ENCODE data around the gene PIP5K1B.

PIP5K1B gene

DNA sequence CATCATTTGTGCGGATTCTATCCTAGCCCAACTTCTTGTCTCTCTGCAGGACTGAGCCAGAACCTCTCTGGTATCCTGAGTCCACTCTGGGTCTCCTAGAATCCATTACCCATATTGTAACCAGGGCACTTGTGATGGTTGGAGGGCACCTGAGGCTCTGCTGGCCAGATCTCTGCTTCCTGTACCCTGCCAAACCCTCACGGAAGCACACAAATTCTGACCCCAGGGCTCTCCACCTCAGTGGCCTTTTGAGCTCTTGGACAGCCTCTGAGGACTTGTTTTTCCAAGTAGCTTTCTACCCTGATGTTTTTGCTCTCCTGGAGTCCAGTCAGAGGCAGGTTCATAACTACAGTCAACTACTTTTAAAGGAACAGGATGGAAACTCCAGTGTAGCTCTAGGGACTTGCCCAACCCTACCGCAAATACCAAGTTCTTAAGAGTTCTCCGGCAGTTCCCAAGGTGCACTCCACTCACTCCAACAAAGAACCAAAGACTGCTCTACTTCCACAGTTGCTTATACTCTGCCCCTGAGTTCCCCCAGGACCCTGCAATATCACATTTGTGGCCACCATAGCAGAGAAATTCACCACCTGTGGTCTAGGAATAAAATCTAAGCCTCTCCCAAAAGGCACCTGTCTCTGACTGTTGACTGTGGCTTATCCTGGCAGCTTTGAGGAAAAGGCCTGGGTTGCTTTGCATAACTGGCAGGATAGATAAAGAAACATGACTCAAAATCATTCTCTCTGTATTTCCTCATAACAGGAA is 9.6 kb downstream of the PIP5K1B start:
- DNase-seq (ENCODE audit: insufficient read length, low spot score) (no peak), FAIRE-seq (no peak)
- no peak for TF ChIP-seq POLR2A (IDR thresholded peaks at IDR 0.05; ENCODE audit: low read depth, low read length)

DNA sequence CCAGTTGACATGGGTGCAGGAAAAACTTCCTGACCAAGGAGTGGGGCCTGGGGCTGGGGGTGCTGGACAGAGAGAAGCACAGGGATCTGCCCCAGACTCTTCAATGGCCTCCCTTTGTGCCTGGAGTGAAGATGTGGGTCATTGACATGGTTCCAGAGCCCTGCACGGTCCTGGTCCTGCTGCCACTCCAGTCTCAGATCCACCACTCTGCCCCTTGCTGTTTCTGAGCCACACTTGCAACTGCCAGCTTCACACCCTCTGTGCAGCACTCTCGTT is 10.1 kb downstream of the PIP5K1B start:
- FAIRE-seq, result no peak
- DNase-seq (ENCODE audit: insufficient read length, low spot score), result no peak
- TF ChIP-seq POLR2A (IDR thresholded peaks at IDR 0.05; ENCODE audit: low read depth, low read length), result no peak

DNA sequence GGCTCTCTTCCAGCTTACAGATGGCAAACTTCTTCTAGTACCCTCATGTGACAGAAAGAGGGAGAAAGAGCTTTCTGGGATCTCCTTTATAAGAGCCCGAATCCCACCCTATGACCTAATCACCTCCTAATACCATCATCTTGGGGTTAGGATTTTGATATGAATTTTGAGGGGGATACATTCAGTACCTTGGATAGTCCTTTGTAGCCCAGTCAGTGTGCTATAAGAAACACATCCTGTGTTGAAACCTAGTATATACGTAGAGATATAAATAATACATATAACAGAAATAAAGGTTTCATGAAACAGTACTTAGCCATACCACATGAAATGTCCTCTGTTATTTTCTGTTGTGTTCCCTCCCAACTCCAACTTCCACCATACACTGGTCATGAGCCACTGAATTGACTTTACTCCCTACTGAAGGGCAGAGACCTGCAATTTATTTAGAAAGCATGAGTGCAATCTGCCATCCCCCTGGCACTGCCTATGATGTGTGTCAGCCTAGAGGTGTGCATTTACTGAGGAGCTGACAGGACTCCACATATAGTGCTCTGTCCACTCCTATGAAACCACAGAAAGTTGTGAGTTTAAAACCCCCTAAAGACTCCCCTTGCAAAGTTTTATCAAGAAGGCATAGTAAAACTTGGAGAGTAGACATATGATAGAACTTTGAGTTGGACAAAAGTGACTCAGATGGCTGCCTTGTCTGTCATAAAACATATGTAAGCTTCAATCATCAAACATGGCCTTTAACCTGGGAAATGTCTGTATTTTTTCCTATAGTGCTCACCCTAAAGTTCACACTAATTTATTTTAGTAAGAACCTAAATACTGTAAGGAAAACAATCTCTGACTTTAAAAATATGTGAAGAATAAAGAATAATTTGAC is 12.8 kb downstream of the PIP5K1B start:
- no peak for TF ChIP-seq POLR2A (IDR thresholded peaks at IDR 0.05; ENCODE audit: low read depth, low read length)
- FAIRE-seq (no peak), DNase-seq (ENCODE audit: insufficient read length, low spot score) (no peak)

DNA sequence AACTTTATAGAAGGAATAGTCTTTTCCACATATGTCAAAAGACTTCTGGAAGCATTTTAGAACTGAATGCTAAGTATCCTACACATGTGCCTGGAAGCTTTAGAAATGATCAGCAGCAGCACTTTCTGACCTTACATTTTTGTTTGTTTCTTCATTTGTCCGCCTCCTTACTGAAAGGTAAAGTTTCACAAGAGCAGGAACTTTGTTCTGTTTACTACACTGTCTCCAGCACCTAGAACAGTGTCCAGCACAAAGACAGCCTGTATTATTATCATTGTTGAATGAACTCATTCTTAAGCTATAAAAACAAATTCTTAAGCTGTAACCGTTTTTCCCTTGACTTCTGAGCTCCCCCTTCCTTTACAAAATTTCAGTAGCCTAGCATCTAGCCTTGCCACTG is 14.8 kb downstream of the PIP5K1B start:
- TF ChIP-seq POLR2A (IDR thresholded peaks at IDR 0.05; ENCODE audit: low read depth, low read length), result no peak
- no peak for DNase-seq (ENCODE audit: insufficient read length, low spot score)
- no peak for FAIRE-seq

DNA sequence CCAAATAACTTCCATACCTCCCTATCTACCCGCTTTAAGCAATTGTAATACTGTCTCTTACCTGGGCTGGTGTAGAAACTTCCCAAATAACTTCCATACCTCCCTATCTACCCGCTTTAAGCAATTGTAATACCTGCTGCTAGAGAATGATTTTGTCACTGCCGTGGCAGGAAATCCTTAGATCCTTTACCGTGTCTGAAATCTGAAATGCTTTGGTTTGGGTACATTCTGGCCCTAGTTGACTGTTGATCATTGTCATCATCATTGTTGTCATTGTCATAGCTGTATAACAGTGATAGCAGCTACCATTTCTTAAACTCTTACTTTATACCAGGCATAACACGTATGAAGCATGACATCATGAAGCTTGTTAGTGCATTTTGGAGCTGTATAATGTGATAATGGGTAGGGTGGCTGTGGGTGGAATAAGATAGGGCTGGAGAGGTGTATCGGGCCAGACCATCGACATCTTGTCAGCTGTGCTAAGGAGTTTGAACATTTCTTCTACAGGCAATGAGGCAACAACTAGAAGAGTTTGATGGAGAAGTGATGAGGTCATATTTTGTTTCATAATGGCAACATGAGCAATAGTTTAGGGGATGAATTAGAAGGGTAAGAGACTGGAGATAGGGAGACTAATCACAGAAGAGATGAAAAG is 15.7 kb downstream of the PIP5K1B start:
- TF ChIP-seq POLR2A (IDR thresholded peaks at IDR 0.05; ENCODE audit: low read depth, low read length), result no peak
- FAIRE-seq, result no peak
- DNase-seq (ENCODE audit: insufficient read length, low spot score), result no peak

DNA sequence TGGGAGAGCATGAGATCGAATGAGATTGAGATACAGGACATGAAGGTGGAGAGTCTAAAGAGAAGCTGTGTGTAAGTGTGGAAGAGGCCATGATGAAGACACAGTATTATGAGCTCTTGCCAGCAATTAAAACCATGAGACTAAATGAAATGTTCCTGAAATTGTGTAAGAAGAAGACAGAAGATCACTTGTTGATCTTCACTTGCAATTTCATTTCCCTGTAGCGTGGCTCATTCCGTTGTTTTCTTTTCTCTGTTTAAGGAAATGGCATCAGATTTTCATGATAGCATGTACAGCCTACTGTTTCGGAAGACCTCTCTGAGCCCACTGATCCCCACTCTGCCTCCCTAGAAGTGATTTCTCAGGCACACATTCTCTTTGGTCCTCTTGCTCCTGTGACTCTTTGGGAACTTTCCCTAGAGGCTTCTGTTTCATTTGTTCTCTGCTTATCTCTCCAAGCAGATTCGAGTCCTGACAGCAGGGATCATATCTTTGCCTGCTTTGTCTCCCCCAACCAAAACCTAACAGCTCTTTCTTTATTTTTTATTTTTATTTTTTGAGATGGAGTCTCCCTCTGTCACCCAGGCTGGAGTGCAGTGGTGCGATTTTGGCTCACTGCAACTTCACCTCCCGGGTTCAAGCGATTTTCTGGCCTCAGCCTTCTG is 16.8 kb downstream of the PIP5K1B start:
- no peak for TF ChIP-seq POLR2A (IDR thresholded peaks at IDR 0.05; ENCODE audit: low read depth, low read length)
- FAIRE-seq (no peak), DNase-seq (ENCODE audit: insufficient read length, low spot score) (no peak)

DNA sequence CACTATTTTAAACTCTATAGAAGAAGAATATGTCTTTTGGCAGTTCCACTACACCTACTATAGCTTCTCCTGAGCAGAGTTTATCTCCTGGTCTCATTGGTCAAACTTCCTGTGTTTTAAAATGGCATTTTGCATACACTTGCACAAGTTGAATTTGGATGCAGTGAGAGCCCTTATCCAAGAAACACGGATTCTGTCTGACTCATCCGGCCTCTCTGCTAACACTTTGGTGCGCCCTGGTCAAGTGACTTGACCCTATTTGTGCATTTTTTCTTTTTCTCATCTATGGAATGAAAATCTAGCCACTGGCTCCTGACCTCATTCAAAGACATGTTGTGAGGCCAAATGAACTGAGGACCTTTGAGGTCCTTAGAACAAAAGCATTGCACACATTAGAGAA is 20.0 kb downstream of the PIP5K1B start:
- TF ChIP-seq POLR2A (IDR thresholded peaks at IDR 0.05; ENCODE audit: low read depth, low read length), result no peak
- FAIRE-seq (peak; percentile 11), DNase-seq (ENCODE audit: insufficient read length, low spot score) (no peak)

DNA sequence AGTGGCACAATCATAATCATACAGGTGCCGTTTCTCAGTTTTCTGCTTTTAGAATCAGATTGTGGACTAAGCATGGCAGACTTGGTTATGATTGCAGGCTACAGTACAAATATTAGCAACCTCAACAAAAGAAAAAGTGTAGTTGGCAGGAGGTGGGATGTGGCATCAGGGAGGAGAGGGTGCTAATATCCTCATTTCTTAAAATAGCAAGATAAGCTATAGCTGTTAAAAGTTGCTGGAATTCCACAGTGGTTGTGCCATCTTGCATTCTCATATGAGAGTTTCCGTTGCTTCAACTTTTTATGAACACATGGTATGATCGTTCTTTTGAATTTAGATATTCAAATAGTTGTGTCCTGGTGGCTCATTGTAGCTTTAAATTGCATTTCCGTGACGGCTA is 21.4 kb downstream of the PIP5K1B start:
- FAIRE-seq, result no peak
- no peak for DNase-seq (ENCODE audit: insufficient read length, low spot score)
- no peak for TF ChIP-seq POLR2A (IDR thresholded peaks at IDR 0.05; ENCODE audit: low read depth, low read length)

DNA sequence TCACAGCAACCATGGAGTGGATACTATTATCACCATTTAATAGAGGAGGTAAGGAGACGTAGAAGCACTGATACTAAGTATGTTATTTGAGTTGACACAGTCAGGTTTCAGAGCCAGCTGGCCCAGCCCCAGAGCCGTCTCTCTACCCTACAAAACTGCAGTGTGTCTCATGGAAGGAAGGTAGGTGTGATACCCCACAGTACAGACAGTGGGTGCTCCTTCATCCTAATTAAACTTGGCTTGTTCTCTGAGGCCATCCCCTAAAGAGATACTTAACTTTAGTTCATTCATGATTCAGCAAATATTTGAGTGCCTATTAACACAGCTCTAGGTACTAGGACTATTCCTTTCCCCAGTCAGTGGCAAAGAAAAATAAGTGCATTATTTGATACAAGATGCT is 22.6 kb downstream of the PIP5K1B start:
- DNase-seq (ENCODE audit: insufficient read length, low spot score), result no peak
- no peak for TF ChIP-seq POLR2A (IDR thresholded peaks at IDR 0.05; ENCODE audit: low read depth, low read length)
- no peak for FAIRE-seq

DNA sequence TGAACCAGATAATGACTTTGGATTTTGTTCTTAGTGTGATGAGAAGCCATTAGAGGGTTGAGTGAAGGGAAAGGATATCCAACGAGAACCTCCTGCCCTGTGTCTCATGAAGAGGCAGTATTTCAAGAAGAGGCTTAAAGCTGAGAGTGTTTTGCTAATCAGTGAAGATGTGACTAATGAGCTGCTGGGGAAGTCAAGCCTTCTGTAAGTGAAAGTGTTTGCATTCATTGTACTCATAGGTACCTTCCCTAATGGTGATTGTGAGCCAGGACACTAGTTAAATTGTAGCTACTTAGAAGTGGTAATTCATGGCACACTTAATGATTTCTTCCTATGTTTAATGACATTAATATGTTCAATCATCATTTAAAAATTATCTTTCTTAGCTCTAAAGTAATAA is 23.7 kb downstream of the PIP5K1B start:
- no peak for TF ChIP-seq POLR2A (IDR thresholded peaks at IDR 0.05; ENCODE audit: low read depth, low read length)
- DNase-seq (ENCODE audit: insufficient read length, low spot score), result no peak
- no peak for FAIRE-seq

DNA sequence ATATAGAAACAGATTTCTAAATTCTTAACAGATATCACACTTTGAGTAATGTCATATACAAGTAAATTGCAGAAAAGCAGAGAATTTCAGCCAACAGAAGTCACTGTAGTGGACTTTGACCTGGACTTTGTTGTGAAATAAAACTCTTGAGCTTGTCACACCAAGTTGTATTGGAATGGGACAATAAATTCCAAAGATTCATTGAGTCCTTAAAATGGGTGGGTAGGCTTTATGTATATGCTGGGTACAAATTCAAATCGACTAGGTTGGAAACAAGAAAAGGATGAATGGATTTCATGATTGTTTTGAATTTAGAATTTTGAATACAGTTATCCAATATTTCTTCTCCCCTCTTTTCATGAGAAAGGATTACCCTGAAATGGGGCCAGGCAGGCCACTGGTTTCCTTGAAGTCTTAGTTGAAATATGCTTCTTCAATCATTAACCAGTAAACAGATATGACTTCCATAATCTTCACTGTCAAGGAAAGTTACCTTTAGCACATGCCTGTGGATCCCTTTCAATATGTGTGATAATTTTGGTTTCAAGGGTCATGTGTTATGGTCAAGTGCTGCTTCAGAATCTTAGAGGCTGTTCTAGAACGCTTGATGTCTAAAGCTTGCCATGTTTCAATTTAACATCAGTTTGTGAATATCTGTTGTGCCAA is 25.7 kb downstream of the PIP5K1B start:
- DNase-seq (ENCODE audit: insufficient read length, low spot score) (no peak), FAIRE-seq (no peak)
- TF ChIP-seq POLR2A (IDR thresholded peaks at IDR 0.05; ENCODE audit: low read depth, low read length), result no peak

DNA sequence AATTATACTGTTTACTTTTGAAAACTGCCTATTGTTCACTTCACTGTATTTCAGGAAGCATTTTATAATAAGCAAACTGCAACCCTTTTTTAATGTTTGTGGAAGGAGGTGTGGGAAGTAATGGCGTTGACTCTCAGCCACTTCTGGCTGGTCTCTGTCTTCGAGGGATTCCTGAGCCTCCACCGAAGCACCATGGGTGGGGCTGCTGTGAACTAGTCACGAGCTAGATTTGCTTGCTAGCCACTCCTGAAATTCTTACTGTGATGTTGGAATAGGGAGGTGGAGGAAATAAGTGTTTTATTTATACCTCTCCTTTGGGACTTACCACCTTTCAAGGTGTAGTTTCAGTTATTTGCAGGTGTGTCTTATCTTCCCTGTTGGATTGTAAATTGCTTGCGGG is 26.8 kb downstream of the PIP5K1B start:
- DNase-seq (ENCODE audit: insufficient read length, low spot score) (no peak), FAIRE-seq (no peak)
- TF ChIP-seq POLR2A (IDR thresholded peaks at IDR 0.05; ENCODE audit: low read depth, low read length), result no peak

DNA sequence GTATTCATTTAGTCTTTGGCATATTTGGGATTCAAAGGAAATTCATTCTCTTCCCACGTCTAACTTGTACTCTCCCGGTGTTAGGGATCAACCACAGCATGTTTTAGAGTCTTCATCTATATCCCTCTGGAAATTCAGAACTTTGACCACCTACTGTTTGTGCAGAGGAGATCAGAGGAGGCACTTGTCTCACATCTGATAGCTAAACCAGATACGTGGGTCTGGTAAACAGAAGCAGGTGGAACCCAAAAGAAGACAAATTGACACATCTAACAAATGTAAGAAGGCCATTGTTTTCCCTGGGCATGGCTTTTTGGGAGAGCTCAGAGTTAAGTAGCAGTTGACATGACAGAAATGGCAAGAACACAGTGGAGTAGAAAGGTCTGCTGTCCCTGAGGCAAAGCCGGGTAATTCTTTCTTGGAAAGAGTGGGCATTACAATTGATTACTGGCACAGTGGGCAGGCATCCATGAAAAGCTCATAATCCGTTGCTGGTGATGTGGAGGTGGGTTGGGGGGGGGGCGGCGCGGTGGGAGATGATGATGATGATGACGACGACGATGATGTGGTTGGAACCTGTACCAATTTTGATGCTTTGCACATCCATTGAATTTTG is 27.5 kb downstream of the PIP5K1B start:
- TF ChIP-seq POLR2A (IDR thresholded peaks at IDR 0.05; ENCODE audit: low read depth, low read length), result no peak
- FAIRE-seq (no peak), DNase-seq (ENCODE audit: insufficient read length, low spot score) (no peak)

All from H54 (cell line).